Measurements from ENCODE around the gene ZBTB7C.
A peak's percentile ranks its signal among the peaks of the same experiment; 100 is the strongest.

The ZBTB7C gene

DNA sequence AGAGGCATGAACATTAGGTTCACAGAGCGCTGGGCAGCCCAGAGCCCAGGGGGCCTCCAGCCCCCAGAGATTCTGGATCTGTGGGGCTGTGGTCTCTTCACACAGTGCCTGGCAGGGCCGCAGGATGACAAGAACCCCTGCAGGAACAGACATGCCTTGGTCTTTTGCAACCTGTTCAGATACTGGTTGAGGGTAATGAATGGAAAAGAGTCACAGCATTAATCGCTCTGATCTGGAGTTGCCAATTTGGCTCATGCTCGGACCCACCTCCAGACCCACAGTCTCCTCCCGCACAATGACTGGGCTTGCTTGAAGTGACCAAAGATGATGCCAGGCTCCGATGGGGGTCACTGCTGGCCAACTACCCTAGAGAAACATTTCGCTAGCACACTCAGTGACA, 249.4 kb downstream of the ZBTB7C start:
- DNase-seq: no peak

DNA sequence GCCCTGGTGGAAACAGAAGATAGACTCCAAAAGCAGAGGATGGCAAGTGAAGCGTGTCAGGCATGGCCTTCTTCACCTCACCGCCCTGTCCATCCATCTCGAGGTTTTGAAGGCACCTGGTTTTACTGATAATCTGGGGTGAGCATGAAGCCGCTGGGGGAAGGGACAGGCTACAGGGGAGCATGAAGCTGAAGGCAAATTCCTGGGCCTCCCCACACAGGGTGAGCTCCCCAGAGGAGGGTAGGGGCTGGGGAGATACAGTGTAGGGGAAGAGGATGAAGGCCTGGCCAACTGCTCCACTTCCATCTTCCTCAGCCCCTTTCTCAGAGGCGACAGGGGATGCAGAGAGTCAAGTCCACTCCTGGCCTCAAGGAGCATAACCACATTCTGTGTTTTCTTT, 250.5 kb downstream of the ZBTB7C start:
- no peak for DNase-seq

DNA sequence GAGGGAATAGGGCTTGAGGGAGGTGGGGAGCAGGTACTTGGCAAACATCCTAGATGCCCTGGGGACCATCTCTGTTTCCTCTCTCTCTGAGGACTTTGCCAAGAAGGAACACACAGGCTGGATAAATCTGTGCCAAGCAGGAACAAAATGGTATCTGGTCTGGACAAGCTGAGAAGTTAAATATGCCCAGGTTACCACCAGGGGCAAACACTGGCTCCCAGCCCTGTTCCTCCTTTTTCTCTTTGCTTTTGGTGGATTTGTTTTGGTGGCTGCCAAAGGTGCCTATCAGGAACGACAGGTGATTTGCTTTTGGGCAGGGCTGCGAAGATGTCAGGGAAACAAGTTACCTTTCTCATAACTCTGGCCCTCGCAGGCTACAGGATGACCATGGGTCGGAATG, 251.2 kb downstream of the ZBTB7C start:
- DNase-seq: no peak

DNA sequence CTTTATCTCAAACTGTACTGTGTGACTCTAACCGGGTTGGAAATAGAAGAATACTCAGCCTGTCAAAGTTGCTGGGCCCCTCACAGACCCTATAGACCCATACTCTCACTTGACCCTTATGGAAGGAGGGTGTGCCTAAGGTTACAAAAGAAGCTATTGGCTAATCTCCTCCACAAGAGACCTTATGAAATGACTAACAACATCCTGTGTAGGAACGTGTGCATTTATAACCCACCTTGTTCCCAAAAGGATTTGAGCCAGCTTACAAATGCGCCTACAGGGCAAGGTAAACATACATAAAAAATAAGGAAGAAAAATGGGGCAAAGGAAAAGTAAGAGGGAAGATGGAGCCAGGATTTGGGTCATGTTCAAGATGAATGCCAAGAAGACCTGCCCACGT, 253.3 kb downstream of the ZBTB7C start:
- no peak for DNase-seq

DNA sequence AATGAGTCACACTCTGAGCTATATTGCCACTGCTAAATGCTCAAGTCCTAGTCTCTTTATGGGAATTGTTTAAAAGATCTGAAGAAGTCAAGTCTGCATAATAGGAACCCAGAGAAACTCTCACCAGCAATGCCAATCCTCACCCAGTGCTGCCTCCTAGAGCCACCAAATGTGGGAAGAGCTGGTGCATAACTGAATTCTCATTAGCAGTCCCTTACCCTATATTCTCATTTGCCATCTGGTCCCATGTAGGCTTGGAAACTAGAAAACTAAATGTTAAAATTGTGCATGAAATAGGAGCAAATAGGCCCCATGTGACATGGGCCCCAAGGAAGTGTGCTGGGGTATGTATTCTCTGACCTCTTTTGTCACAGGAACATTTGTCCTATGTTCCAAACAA, 254.4 kb downstream of the ZBTB7C start:
- no peak for DNase-seq

DNA sequence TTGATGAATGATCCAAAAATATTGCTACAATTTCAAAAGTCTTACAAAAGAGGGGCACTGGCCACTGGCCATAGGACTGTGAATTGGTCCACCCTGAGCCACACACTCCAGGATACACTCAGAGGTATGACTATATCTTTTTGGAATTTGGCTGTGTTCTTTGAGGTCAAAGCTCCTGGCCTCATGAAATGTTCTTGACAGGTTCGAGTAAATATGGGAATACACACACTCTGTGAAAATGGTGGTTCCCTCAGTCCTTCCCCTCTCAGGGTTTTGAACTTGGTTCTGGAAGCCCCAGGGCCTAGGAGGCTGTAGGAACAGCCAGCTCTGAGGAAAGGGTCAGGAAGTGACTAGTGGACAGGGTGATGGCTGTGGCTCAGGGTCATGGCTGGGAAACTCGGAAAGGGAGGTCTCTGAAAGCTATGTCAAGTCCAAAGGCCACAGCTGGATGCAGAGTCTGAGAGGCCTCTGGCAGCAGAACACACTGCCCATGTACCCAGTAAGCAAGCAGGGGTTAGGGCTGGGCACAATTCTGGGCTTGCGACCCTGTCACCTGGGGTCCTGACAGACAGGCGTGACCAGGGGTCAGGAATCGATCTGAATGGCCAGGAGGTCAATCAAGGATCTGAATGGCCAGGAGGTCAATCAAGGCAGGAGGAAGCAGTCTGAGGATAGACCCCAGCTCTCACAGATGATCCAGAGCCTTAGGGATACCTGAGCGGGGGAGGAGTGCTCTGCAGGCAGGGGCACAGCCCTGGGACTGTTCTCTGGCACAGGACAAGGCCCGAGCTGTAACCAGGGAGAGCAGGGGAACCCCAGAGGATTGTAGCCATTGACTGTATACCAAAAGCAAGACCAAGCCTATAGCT, 255.3 kb downstream of the ZBTB7C start:
- no peak for DNase-seq

DNA sequence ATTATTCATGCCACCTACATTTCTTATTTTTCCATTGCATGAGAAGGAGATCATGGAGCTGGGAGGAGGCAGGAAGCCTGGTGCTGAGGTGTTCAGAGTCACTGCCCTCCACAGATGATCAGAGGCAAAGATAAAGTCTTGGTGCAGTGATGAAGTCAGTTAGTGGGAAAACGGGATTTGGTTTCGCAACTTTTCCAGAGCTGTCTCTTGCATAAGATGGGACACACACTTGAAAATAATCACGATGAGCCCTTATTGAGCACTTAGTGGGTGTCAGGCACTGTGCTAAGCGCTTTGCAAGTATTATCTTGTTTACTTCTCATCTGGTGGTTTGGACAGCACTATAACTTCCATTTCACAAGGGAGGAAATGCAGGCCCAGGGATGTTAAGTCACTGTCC, 256.6 kb downstream of the ZBTB7C start:
- no peak for DNase-seq

DNA sequence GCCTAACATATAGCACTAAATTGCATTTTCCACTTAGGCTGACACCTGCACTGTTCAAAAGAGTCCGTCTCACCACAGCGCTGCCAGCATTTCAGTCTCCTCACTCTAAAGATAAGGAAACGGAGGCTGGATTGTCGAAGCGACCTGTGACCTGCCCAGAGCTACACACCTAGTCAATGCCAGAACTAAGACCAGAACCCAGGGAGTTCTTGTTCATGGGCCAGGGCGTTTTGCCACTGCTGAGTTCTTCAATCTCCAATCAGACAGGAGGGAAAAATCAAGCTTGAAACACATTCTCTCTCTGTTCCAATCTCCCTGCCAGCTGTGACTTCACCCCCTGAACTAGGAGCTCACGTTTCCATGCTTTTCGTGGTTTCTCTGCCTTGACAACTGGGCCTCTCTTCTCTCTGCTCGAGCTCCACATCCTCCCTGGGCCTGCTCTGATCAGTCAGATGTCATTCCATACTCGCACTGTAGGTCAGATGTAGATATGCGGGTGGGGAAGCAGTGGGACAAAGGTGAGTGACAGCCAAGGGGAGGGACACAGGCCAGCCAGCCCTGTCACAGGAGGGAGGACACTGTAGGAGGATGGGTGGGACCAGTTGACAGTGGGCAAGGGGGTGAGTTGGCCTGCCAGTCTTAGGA, 257.6 kb downstream of the ZBTB7C start:
- no peak for DNase-seq

DNA sequence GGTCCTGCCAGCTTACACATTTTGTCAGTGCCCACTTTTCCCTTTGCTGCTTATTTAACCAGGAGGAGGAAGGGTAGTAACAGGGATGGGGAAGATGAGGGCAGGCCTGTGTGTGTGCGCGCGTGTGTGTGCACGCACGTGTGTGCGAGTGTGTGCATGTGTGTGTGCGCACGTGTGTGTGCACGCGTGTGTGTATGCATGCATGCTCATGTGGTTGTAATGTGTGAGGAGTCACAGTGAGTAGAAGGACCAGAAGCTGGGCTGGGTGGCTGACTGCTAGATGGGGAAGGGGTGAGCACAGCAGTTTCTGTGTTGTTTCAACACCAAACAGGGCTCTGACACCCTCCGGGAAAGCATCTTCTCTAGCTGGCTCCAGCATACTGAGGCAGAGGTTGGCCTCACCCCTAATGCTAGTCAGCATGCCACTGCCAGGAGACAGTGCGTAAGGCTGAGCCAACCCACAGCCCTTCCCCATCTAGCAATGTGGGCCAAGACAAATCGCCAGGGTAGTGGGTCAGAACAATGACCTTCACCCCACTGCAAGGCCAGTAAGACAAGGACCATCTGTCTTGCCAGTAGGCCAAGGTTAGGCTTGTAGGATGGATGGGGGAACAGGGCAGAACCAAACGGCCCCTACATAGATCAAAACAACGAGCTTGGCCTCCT, 260.0 kb downstream of the ZBTB7C start:
- DNase-seq: no peak

DNA sequence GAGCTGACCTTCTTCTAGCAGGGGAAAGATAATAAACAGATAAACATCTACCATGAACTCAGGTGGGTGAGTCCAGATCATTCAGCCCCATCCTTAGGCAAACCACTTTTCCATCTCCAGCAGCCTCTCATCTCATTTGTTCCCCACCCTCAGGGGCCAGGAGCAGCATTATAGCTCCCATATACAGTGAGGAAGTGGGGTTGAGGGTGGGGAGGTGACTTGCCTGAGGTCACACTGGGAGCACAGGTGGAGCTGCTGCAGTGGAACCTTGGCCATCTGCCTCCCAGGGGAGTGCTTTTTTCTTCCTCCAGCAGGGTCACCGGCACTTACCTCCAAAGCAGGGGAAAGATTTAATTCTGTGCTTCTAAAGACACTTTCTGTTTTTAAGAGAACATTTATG, 266.2 kb downstream of the ZBTB7C start:
- no peak for DNase-seq

DNA sequence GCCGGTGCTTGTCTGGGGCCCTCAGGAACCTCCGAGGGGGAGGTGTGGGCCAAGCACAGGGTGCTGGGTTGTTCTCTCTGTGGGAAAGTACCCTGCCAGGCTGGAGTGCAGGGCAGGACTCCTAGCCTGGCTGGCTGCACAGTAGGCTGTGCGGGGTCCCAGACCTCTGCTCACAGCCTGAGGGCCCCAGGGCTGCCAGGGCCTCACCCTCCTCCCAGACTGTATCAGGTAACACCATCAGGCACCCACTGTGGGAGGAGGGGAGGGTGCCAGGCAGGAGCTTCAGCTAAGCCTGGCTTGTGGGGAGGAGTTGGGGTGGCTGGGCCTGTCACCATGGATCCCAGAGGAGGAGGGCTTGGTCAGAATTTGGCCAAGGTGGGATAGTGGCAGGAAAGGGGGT, 266.8 kb downstream of the ZBTB7C start:
- DNase-seq: no peak

DNA sequence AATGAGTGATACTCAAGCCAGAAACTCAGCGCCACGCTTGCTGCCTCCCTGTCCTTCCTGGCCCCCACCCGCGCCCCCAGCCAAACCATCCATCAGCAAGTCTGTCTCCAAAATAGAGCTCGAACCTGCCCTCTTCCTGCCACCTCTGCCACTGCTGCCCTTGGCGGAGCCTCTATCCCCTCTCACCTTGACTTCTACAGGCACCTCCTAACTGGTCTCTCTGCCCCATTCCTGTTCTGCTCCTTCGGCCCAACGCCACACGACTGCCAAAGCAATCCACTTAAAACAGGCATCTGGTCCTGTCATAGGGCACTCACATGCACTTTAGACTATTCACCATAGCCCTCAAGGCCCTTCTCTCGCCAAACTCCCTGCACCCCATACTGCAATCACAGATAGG, 268.5 kb downstream of the ZBTB7C start:
- no peak for DNase-seq

DNA sequence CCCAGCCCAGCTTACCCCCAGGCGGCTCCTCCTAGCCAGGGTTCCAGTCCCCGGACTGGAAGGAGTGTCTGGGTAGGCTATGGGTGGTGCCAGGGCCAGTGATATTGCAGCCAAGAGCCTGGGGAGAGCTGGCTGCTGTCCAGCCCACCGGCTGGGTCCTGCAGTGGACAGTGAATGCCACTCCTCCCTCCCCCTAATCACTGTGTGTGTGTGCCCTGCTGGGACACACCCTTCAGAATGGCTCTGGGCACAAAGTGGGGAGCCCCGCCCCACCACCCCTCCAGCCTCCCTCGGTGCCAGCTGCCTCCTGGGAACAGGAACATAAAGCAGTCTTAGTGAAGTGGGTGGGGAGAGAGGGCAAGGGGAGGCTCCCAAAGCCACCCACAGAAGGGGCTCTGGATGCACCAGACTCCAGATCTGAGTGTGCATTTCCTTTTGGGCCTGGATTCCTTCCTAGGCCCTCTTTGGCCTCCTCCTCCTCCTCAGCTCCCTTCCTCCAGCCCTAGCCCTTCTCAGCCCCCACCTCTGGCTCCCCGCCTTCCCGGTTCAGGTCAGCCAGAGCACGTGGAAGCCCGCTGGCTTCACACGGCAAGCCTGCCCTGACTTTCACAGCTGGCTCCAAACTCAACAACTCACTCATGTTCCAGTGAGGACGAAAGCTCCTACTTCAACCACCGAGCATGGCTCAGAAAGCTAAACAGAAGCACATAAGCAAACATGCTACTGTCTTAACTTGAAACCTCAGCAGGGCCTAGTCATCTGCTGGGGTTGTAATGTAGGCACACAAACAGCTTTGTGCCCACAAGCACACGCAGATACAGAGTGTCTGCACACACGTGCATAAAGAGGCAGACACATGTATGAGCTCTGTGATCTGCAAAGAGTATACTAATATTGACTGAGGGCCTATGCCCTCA, 269.5 kb downstream of the ZBTB7C start:
- DNase-seq: peak; percentile 77

DNA sequence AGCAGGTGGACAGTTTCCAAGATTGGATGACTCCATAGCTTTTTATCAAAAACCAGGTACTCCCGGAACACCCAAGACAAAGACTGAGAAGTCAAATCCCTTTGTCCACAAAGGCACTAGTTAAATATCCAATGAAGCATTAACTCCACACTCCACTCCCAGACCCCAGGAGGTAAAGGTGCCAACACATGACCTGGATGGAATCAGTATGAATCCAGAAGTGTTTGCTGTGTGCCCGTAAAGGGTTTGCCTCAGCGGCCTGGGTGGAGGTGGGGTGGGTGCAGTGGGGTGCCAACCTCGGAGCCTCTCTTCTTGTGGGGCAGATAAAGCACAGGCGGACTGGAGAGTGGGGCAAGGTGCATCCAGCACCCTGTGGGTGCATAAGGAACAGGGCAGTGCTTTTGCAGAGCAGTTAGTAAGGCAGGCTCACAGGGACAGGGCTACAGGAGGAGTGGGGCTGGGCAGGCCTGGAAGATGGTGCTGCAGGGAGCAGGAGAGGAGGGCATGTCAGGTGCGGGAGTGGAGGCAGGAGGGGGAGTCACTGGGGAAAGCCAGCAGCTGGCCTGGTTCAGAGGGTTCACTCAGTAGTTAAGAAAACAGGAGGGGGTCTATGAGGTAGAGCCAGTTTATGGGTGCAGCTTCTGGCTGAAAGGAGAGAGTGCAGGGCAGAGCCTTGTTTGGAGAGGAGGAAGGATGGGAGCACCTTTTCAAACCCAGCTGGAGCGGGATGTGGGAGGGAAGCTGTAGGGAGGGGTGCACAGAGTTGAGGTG, 270.3 kb downstream of the ZBTB7C start:
- DNase-seq: no peak

DNA sequence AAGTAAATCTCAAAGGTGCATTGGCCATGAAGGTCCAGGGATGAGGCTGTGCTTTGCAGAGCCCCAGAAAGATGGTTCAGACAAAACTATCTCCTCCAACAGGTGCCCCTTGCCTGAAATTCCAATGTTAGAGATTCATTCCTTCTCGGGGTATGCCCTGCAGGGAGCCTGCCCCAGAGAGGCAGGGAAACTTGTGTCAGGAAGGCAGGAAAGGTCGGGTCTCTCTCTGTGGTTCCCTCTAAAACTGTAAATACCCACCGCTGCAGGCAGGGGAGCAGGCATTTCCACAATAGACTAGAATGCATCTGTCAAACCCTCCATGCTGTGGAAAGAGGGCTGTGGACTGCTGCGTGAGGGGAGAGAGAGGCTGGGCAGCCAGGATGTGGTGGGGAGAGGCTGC, 271.0 kb downstream of the ZBTB7C start:
- DNase-seq: no peak

DNA sequence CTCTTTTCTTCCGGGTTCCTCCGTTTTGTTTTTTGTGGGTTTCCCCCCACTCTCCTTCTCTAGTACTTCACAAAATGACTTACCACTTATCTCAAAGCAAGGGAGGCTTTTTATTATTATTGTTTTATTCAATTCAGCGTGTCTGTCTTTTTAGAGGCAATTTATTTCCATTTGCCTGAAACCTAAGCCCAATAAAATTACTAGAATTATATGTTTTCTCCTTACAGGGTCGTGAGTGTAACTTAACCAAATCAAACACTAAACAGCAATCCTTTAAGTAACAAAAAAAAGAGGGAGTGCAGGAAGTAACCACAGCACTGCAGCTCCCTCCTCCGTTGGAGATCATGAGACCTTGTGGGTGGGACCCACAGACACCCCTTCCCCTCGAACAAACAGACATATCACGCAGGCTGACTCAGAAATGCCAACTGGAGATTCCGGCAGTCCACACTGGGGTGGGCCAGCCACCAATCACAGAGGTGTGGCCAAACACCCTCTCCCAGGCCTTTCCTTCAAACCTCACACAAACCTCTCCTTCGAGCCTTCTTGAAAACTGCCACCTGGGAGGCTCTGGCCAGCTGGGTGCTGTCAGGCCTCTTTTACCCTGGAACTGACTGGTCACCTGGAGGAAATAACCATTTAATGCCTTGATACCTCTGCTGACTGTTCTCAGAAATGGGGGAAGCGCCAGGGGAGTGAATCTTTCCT, 271.7 kb downstream of the ZBTB7C start:
- no peak for DNase-seq

DNA sequence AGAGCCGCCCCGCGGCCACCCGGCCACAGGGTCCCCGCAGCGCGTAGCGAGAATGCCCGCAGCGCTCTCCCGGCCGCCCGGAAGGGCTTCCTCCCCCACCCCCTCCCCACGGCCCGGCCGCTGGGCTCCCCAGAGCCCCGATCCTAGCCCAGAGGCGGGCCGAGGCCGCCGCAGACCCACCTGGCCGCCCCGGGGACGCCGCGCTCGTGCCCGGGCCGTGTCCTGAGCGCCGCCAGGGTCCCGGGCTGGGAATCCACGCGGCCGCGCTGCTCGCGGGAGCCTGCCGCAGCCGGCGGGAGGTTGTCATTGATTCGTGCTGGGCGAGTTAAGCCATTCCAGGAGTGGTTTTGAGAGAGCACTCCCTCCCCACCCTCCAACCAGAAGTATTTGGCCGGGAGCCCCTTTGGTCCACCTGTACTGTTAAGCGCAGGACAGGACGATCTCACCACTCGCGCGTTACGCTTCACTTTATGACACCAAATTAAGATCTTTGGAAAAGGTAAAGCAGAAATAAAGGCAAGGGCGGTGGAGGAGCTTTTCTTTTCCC, 272.3 kb downstream of the ZBTB7C start:
- DNase-seq: no peak

DNA sequence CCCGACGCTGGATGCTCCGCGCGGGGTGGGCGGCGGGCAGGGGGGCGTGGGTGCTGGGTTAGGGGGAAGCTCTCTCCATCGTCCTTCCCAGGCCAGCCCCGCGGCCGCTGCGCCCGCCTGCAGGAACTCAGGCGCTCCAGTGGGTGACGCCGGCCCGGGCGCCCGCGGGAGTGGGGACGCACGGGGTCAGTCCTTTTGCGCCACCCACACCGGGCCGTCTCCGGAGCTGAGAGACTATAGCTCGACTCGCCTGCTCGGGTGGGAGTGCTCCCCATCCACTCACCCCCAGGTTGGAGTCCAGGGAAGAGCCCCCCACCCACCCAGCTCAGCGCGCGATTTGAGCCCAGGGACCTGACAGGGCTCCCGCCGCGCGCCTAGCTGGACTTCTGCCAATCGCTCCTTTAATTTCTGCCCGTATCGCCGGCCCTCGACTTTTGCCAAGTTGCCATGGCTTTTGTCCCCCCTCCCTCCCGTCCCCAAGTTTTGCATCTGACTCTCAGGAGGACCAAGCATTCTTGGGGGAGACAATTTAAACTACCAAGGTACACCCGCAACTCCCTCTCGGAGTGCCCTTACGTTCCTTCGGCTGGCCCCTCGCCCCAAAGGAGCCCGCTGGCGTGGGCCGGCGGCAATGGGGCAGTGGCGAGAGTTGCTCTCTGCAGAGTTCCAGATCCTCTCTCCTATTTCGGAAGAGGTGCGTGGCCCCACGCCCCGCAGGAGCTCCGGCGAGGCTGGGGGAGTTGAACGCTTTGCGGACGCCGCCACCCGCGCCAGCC, 272.9 kb downstream of the ZBTB7C start:
- DNase-seq: peak; percentile 47

DNA sequence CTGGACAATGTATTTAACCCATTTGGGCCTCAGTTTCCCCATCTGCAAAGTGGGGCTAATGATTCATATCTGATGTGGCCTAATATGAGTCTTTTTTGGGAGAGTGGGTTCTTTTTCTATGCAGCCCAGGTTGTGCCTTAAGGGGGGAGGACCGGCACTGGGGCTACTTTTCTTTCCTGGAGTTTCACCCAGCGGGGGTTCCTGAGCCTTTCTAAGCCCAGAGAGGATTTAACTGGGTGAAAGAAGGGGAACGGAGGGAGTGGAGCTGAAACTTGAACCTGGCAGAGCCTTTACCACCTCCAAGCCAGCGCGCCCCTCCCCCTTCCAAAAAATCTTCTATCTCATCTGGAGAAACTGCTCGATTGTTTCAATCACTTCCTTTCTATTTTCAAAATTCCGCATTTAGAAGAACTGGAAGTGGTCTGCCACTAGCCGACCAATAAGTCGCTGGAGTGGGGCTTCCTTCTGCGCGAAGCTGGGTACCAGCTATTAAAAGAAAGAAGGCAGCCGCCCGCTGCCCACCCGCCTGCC, 273.7 kb downstream of the ZBTB7C start:
- no peak for DNase-seq

DNA sequence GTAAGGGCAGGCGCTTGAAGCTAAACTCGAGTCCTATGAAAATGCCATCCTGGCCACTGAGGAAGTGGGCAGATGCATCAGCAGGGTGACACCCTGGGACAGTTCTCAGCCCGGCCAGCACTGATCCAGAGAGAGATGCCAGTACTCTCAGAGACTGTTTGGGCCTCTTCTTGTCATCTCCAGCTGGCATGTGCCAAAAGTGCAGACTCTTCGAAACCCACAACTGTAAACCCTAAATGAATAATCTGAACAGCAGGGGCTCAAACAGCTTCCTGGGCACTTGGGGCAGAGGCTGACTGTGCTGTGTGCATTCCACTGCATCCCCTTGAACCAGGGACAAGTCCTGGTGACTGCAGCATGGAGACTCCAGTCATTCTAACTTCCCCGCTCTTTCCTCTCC, 274.6 kb downstream of the ZBTB7C start:
- no peak for DNase-seq
